GM23338 (cell line): ENCODE data around the gene RAB8B. TPM values are rescaled to one million over a fixed set of nuclear protein-coding genes. Genes with fewer than 3 reads are reported as not detected.

Source experiments
- ATAC-seq: fragments of 200-7000 bp; cut with Tn5 transposase; 3 replicates; pipeline ENCODE4 v1.9.1; 2020
- DNase-seq: peaks from one replicate; pipeline ENCODE4 v3.0.0-alpha.2; 2015; ENCODE audit warnings: low spot score
- H2AFZ ChIP-seq: fragments of 200-600 bp; sonication (generic); 2 replicates; pipeline ENCODE4 v1.8.0; 2016; ENCODE audit warnings: antibody characterized with exemption, mild to moderate bottlenecking, moderate library complexity
- H3F3A ChIP-seq: fragments of 200-600 bp; sonication (generic); replicated peaks from 2 replicates; pipeline ENCODE4 v1.8.0; 2017; ENCODE audit warnings: antibody characterized with exemption, mixed run types, low read depth
- H3K27ac ChIP-seq: fragments of 200-600 bp; sonication (generic); 2 replicates; pipeline ENCODE4 v1.6.1; 2016; ENCODE audit warnings: low read depth
- H3K27me3 ChIP-seq: fragments of 200-600 bp; sonication (generic); 2 replicates; pipeline ENCODE4 v1.8.0; 2016; ENCODE audit warnings: mild to moderate bottlenecking, mixed run types, moderate library complexity; ENCODE audit not compliant: insufficient read depth
- H3K36me3 ChIP-seq: fragments of 200-600 bp; sonication (generic); 2 replicates; pipeline ENCODE4 v1.8.0; 2016; ENCODE audit warnings: mild to moderate bottlenecking; ENCODE audit not compliant: insufficient read depth
- H3K4me1 ChIP-seq: fragments of 200-600 bp; sonication (generic); 2 replicates; pipeline ENCODE4 v1.8.0; 2016; ENCODE audit warnings: mild to moderate bottlenecking, moderate library complexity; ENCODE audit not compliant: insufficient read depth
- H3K4me2 ChIP-seq: fragments of 200-600 bp; sonication (generic); 2 replicates; pipeline ENCODE4 v1.7.1; 2017; ENCODE audit warnings: mixed run types
- H3K4me3 ChIP-seq: fragments of 200-600 bp; sonication (generic); 2 replicates; pipeline ENCODE4 v1.6.1; 2016; ENCODE audit warnings: mixed run types
- H3K79me2 ChIP-seq: fragments of 200-600 bp; sonication (generic); replicated peaks from 2 replicates; pipeline ENCODE4 v1.8.0; 2017; ENCODE audit warnings: mild to moderate bottlenecking; ENCODE audit not compliant: insufficient read depth
- H3K9me2 ChIP-seq: fragments of 200-600 bp; sonication (generic); 2 replicates; pipeline ENCODE4 v1.8.0; 2017; ENCODE audit not compliant: insufficient read depth
- H4K20me1 ChIP-seq: fragments of 200-600 bp; sonication (generic); replicated peaks from 2 replicates; pipeline ENCODE4 v1.8.0; 2017; ENCODE audit warnings: mild to moderate bottlenecking; ENCODE audit not compliant: insufficient read depth
- H3K27ac Mint-ChIP-seq: 2 replicates; pipeline ENCODE4 v1.8.0; 2020; ENCODE audit warnings: inconsistent platforms, mild to moderate bottlenecking, moderate library complexity, mixed read lengths
- H3K27me3 Mint-ChIP-seq: 3 replicates; pipeline ENCODE4 v1.8.0; 2022; ENCODE audit warnings: low read depth, mild to moderate bottlenecking, moderate library complexity, mixed read lengths, inconsistent platforms; ENCODE audit not compliant: insufficient read depth, poor library complexity
- H3K36me3 Mint-ChIP-seq: 3 replicates; pipeline ENCODE4 v1.8.0; 2021; ENCODE audit warnings: low read depth, mild to moderate bottlenecking, inconsistent platforms, moderate library complexity, mixed read lengths
- H3K4me1 Mint-ChIP-seq: 3 replicates; pipeline ENCODE4 v1.8.0; 2020; ENCODE audit warnings: mild to moderate bottlenecking, inconsistent platforms, mixed read lengths
- H3K4me3 Mint-ChIP-seq: 3 replicates; pipeline ENCODE4 v1.8.0; 2021; ENCODE audit warnings: moderate library complexity, mild to moderate bottlenecking, inconsistent platforms, mixed read lengths
- H3K9me3 Mint-ChIP-seq: 3 replicates; pipeline ENCODE4 v1.8.0; 2020; ENCODE audit warnings: moderate library complexity, mild to moderate bottlenecking, inconsistent platforms, mixed read lengths
- EZH2phosphoT487 ChIP-seq: fragments of 200-600 bp; sonication (generic); IDR thresholded peaks from one replicate; pipeline ENCODE4 v1.8.1; 2018; ENCODE audit warnings: antibody characterized with exemption; ENCODE audit not compliant: unreplicated experiment
- NANOG ChIP-seq: IDR thresholded peaks from 2 replicates; pipeline ENCODE4 v1.6.1; 2016; ENCODE audit warnings: antibody characterized with exemption, borderline replicate concordance
- POLR2AphosphoS5 ChIP-seq: IDR thresholded peaks from 2 replicates; pipeline ENCODE4 v1.6.1; 2016; ENCODE audit warnings: antibody characterized with exemption, low read depth
- ZNF114 ChIP-seq: fragments of 250-450 bp; sonication (Bioruptor Pico); IDR thresholded peaks from 2 replicates; pipeline ENCODE4 v1.5.0; 2020; ENCODE audit warnings: mild to moderate bottlenecking, moderate library complexity
- polyA plus RNA-seq: library from polyadenylated mRNA; unstranded; fragments of >200 nt; fragmentation: Nextera tagmentation; extraction: Ambion mirVana; gene quantifications from 2 replicates; pipeline ENCODE4 v1.2.1, GENCODE V29; 2016
- total RNA-seq: library from RNA; depleted of rRNA; stranded (reverse); fragments of >200 nt; shearing (Covaris generic); gene quantifications from 2 replicates; pipeline ENCODE4 v1.2.3, GENCODE V29; 2014
- TF ChIP-seq, protein P1 (sequence below), 2 experiments: fragments of 200-600 bp in 1 of 2; sonication (generic) in 1 of 2; conservative IDR thresholded peaks; 2 replicates each; pipeline versions ENCODE4 v1.5.1 to v1.6.1; 2016 to 2017; ENCODE audit warnings: antibody characterized with exemption in 2 of 2, low read depth in 2 of 2, mild to moderate bottlenecking in 2 of 2, moderate library complexity in 1 of 2
- TF ChIP-seq, protein P2 (sequence below): fragments of 250-450 bp; sonication (Bioruptor Pico); IDR thresholded peaks from 2 replicates; pipeline ENCODE4 v1.5.0; 2020; ENCODE audit warnings: mild to moderate bottlenecking, moderate library complexity
- TF ChIP-seq, protein P3 (sequence below): IDR thresholded peaks from 2 replicates; pipeline ENCODE4 v1.6.1; 2016; ENCODE audit warnings: antibody characterized with exemption

The RAB8B gene
- total and polyA plus RNA-seq, 2 experiments from 2014 or later: 23.2 to 41.7 TPM

DNA sequence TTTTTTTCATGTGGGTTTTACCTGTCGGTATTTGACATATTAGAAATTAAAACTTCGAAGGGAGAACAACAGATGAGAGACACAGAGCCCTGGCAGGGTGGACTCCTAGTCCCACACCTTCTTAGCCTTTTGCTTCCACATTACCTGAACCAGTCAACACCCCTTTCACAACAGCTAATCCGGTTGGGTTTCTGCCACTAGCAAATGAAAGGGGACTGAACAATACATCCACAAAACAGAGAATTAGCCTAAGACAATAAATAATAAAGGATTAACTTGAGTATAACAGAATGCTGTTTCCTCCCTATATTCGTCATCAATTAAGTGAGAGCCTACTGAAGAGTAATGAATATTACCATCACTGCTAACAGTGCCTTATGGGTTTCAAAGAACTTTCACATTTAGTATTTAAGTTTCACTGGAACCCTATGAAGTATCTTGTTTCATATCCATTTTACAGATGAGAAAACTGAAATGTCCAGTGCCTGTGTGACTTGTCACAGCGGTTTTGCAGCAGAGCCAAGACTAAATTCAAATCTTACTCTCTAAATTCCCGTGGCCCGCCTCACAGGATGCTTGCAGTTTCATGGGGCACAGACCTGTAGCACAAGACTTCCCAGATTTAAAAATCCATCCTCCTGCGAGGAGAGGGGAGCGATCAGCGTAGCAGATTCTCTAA lies 1.0 kb upstream of the RAB8B start (continued):
- TF ChIP-seq, protein P1, sequence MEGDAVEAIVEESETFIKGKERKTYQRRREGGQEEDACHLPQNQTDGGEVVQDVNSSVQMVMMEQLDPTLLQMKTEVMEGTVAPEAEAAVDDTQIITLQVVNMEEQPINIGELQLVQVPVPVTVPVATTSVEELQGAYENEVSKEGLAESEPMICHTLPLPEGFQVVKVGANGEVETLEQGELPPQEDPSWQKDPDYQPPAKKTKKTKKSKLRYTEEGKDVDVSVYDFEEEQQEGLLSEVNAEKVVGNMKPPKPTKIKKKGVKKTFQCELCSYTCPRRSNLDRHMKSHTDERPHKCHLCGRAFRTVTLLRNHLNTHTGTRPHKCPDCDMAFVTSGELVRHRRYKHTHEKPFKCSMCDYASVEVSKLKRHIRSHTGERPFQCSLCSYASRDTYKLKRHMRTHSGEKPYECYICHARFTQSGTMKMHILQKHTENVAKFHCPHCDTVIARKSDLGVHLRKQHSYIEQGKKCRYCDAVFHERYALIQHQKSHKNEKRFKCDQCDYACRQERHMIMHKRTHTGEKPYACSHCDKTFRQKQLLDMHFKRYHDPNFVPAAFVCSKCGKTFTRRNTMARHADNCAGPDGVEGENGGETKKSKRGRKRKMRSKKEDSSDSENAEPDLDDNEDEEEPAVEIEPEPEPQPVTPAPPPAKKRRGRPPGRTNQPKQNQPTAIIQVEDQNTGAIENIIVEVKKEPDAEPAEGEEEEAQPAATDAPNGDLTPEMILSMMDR (conservative IDR thresholded peaks at IDR 0.05; ENCODE audit: low read depth in 2 of 2): no peak
- TF ChIP-seq ZNF114 (CRISPR knock-in tag): no peak
- TF ChIP-seq, protein P2, sequence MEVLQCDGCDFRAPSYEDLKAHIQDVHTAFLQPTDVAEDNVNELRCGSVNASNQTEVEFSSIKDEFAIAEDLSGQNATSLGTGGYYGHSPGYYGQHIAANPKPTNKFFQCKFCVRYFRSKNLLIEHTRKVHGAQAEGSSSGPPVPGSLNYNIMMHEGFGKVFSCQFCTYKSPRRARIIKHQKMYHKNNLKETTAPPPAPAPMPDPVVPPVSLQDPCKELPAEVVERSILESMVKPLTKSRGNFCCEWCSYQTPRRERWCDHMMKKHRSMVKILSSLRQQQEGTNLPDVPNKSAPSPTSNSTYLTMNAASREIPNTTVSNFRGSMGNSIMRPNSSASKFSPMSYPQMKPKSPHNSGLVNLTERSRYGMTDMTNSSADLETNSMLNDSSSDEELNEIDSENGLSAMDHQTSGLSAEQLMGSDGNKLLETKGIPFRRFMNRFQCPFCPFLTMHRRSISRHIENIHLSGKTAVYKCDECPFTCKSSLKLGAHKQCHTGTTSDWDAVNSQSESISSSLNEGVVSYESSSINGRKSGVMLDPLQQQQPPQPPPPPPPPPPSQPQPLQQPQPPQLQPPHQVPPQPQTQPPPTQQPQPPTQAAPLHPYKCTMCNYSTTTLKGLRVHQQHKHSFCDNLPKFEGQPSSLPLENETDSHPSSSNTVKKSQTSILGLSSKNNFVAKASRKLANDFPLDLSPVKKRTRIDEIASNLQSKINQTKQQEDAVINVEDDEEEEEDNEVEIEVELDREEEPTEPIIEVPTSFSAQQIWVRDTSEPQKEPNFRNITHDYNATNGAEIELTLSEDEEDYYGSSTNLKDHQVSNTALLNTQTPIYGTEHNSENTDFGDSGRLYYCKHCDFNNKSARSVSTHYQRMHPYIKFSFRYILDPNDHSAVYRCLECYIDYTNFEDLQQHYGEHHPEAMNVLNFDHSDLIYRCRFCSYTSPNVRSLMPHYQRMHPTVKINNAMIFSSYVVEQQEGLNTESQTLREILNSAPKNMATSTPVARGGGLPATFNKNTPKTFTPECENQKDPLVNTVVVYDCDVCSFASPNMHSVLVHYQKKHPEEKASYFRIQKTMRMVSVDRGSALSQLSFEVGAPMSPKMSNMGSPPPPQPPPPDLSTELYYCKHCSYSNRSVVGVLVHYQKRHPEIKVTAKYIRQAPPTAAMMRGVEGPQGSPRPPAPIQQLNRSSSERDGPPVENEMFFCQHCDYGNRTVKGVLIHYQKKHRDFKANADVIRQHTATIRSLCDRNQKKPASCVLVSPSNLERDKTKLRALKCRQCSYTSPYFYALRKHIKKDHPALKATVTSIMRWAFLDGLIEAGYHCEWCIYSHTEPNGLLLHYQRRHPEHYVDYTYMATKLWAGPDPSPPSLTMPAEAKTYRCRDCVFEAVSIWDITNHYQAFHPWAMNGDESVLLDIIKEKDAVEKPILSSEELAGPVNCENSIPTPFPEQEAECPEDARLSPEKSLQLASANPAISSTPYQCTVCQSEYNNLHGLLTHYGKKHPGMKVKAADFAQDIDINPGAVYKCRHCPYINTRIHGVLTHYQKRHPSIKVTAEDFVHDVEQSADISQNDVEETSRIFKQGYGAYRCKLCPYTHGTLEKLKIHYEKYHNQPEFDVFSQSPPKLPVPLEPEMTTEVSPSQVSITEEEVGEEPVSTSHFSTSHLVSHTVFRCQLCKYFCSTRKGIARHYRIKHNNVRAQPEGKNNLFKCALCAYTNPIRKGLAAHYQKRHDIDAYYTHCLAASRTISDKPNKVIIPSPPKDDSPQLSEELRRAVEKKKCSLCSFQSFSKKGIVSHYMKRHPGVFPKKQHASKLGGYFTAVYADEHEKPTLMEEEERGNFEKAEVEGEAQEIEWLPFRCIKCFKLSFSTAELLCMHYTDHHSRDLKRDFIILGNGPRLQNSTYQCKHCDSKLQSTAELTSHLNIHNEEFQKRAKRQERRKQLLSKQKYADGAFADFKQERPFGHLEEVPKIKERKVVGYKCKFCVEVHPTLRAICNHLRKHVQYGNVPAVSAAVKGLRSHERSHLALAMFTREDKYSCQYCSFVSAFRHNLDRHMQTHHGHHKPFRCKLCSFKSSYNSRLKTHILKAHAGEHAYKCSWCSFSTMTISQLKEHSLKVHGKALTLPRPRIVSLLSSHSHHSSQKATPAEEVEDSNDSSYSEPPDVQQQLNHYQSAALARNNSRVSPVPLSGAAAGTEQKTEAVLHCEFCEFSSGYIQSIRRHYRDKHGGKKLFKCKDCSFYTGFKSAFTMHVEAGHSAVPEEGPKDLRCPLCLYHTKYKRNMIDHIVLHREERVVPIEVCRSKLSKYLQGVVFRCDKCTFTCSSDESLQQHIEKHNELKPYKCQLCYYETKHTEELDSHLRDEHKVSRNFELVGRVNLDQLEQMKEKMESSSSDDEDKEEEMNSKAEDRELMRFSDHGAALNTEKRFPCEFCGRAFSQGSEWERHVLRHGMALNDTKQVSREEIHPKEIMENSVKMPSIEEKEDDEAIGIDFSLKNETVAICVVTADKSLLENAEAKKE: no peak

DNA sequence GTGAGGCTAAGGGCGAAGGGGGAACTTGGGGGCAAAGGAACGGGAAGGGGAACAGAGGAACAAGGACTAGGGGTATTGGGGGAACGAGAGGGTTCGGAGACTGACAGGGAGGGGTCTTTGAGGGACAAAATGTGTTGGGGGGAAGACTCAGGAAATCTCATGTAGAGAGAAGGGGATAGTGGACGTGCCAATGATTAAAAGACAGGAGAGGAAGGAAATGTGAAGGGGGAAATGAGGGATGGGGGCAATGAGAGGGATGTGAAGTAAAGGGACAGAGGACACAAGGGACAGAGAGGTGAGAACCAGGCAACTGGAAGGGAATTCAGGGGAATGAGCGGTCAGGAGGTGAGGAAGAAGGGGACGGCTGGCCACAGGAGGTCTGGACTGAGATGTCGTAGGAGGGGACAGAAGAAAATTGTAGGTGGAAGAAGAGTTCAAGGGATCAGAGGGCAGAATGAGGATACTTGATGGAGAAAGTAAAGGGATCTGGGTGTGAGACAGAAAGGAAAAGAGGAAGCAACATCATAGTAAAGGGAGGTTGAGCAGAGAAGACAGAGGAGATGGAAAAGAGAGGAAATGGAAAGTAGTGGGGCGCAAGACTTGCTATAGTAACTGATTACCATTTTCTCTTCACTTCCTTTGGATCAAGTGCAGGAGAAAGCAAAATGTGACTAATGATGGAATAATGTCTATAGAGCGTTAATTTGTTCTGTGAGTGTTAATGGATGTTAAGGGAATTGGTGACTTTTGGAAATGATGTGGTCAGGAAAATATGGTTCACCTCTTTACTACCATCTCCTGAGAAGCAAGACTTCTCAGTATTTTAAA lies 749 bp downstream of the RAB8B start:
- H3K9me3 Mint-ChIP-seq: no peaks in the 10 kb centered on the region
- peak overlapping the region; percentile 22; the same call in 1 of the 2 replicates for H3K27ac ChIP-seq
- no peak for DNase-seq
- H3K36me3 Mint-ChIP-seq: no peaks in the 10 kb centered on the region
- peaks cover 42% of the 10 kb centered on the region for H3K4me1 Mint-ChIP-seq
- 0 out of 2 replicates have a peak, but pooled peaks cover 5% of the 10 kb centered on the region for H4K20me1 ChIP-seq
- peaks cover 52% of the 10 kb centered on the region for H3K4me1 ChIP-seq
- H3K4me2 ChIP-seq: peak overlapping the region; percentile 87
- peak overlapping the region; percentile 80 for H2AFZ ChIP-seq
- peaks cover 56% of the 10 kb centered on the region for H3K79me2 ChIP-seq
- ATAC-seq: no peak
- H3K27me3 ChIP-seq: no peaks in the 10 kb centered on the region
- peak overlapping the region; percentile 89 for H3K4me3 ChIP-seq
- H3K27me3 Mint-ChIP-seq: peaks cover 9% of the 10 kb centered on the region
- H3K9me2 ChIP-seq: no peaks in the 10 kb centered on the region
- H3K36me3 ChIP-seq: no peaks in the 10 kb centered on the region
- peak overlapping the region; percentile 88 for H3K4me3 Mint-ChIP-seq
- H3F3A ChIP-seq: no peaks in the 10 kb centered on the region; the same call in 1 of the 2 replicates
- TF ChIP-seq, protein P3, sequence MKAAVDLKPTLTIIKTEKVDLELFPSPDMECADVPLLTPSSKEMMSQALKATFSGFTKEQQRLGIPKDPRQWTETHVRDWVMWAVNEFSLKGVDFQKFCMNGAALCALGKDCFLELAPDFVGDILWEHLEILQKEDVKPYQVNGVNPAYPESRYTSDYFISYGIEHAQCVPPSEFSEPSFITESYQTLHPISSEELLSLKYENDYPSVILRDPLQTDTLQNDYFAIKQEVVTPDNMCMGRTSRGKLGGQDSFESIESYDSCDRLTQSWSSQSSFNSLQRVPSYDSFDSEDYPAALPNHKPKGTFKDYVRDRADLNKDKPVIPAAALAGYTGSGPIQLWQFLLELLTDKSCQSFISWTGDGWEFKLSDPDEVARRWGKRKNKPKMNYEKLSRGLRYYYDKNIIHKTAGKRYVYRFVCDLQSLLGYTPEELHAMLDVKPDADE: no peak
- no peak for TF ChIP-seq POLR2AphosphoS5
- no peak for TF ChIP-seq ZNF114 (CRISPR knock-in tag)
- no peak for TF ChIP-seq EZH2phosphoT487
- TF ChIP-seq NANOG: no peak
- peak overlapping the region; percentile 20; the same call in 1 of the 2 replicates for H3K27ac Mint-ChIP-seq
